Immature natural killer cell (primary cell): ENCODE data around the gene ERCC2. TPM values are rescaled to one million over a fixed set of nuclear protein-coding genes. Genes with fewer than 3 reads are reported as not detected.

Experiments
- DNase-seq, 3 donors: peaks; one replicate each; pipeline ENCODE4 v3.0.0; 2022; ENCODE audit warnings: mixed read lengths in 1 of 3
- H3K27ac Mint-ChIP-seq, 6 donors: one replicate each; pipeline ENCODE4 v1.8.0; 2020; ENCODE audit warnings: mixed read lengths in 6 of 6, mild to moderate bottlenecking in 5 of 6, inconsistent platforms in 4 of 6, moderate library complexity in 3 of 6
- H3K27me3 Mint-ChIP-seq, 3 donors: one replicate each; pipeline ENCODE4 v1.8.0; 2020 to 2021; ENCODE audit warnings: low read depth in 3 of 3, mild to moderate bottlenecking in 3 of 3, mixed read lengths in 3 of 3, moderate library complexity in 3 of 3, inconsistent platforms in 1 of 3
- H3K36me3 Mint-ChIP-seq, 3 donors: one replicate each; pipeline ENCODE4 v1.8.0; 2020; ENCODE audit warnings: mixed read lengths in 3 of 3, inconsistent platforms in 2 of 3, mild to moderate bottlenecking in 2 of 3
- H3K4me1 Mint-ChIP-seq, 2 donors: one replicate each; pipeline ENCODE4 v1.8.0; 2020; ENCODE audit warnings: inconsistent platforms in 2 of 2, mild to moderate bottlenecking in 2 of 2, mixed read lengths in 2 of 2, moderate library complexity in 1 of 2
- H3K4me3 Mint-ChIP-seq, 5 donors: one replicate each; pipeline ENCODE4 v1.8.0; 2020; ENCODE audit warnings: mild to moderate bottlenecking in 5 of 5, mixed read lengths in 5 of 5, inconsistent platforms in 3 of 5, moderate library complexity in 3 of 5
- H3K9me3 Mint-ChIP-seq, 6 donors: one replicate each; pipeline ENCODE4 v1.8.0; 2020; ENCODE audit warnings: mild to moderate bottlenecking in 6 of 6, mixed read lengths in 6 of 6, inconsistent platforms in 4 of 6, moderate library complexity in 3 of 6
- polyA plus RNA-seq, 3 donors: library from polyadenylated mRNA; unstranded; fragments of 300-500 nt; fragmentation: Illumina TruSeq; gene quantifications; one replicate each; pipeline ENCODE4 v1.2.3, GENCODE V29; 2021

Gene ERCC2
- polyA plus RNA-seq, 3 donors from 2014 or later: 2.4 to 8.7 (median 3.1) TPM

DNA sequence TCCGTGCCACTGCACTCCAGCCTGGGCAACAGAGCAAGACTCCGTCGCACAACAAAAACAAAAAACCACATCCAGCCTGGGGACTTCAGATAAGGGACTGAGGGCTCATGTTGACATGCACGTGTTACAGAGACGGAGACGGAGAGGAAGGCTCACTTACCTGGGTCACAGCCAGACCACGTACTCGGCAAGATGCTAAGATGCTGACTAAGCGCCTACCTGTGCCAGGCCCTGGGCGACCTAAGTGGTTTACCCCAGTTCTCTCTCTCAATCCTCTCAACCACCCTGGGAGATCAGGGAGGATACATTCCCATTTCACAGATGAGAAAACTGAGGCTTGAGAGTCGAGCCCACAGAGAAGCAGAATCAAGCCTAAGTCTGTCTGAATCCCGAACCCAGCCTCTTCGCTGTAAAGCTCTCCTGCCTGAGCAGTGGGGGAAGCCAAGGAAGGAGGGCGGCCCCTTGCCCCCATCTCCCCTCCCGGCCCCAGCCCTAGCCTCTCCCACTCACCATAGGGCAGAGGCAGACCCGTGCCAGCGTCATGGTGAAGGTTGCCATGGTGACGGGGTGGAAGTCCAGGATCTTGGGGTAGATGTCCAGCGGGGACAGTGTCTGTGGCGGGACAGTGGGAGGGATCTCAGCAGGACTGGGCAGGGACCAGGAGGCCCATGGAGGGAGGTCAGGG is 13.5 kb downstream of the ERCC2 start:
- no peak overlapping the region for H3K4me3 Mint-ChIP-seq
- DNase-seq: no peak
- peaks cover 0 to 2% of the 10 kb centered on the region in 2 donors for H3K4me1 Mint-ChIP-seq
- peak overlapping the region in 1 of 6 donors; percentile 31 for H3K27ac Mint-ChIP-seq
- no peaks in the 10 kb centered on the region for H3K27me3 Mint-ChIP-seq
- H3K9me3 Mint-ChIP-seq: no peaks in the 10 kb centered on the region
- peaks cover 6 to 32% (median 19%) of the 10 kb centered on the region in 3 donors for H3K36me3 Mint-ChIP-seq

DNA sequence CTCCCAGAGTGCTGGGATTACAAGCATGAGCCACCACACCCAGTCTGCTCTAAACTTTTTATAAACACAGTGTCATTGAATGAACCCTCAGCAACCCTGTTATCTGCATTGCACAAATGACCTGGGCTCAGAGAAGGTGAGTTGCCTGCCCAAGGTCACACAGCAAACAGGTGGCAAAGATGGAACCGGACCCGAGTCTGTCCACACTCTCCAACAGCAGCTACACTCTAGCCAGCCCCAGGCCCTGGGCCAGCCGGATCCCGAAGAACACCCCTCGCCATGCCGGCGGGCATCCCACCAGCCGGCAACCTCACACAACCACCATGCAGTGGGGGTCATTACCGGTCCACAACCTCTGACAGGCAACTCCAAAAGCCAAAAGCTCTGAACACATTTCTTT is 14.5 kb downstream of the ERCC2 start:
- Mint-ChIP-seq H3K4me3 (no peak overlapping the region), H3K27ac (no peak overlapping the region), H3K27me3 (no peaks in the 10 kb centered on the region), H3K4me1 (peaks cover 0 to 2% of the 10 kb centered on the region in 2 donors), H3K36me3 (peaks cover 6 to 24% (median 19%) of the 10 kb centered on the region in 3 donors), H3K9me3 (no peaks in the 10 kb centered on the region)
- DNase-seq: no peak

DNA sequence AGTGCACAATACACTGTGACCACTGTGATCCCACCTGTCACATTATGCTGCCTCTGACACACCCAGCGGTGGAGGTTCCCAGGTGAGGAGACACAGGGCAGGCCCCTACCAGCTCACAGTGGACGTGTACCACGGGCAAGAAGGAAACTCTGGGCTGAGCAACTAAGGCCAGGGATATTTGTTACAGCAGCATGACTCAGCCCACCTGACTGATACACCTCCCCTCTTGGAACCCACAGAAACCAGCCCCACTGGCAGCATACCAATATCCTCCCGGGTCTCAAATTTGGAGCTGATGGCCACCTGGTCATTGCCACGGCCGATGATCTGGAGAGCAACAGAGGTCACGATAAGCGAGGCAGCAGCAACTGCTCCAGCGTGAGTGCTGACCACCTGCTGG is 15.0 kb downstream of the ERCC2 start:
- peaks cover 6 to 24% (median 22%) of the 10 kb centered on the region in 3 donors for H3K36me3 Mint-ChIP-seq
- no peaks in the 10 kb centered on the region for H3K9me3 Mint-ChIP-seq
- no peak overlapping the region for H3K4me3 Mint-ChIP-seq
- H3K27me3 Mint-ChIP-seq: no peaks in the 10 kb centered on the region
- DNase-seq: no peak
- H3K27ac Mint-ChIP-seq: no peak overlapping the region
- peaks cover 0 to 2% of the 10 kb centered on the region in 2 donors for H3K4me1 Mint-ChIP-seq

DNA sequence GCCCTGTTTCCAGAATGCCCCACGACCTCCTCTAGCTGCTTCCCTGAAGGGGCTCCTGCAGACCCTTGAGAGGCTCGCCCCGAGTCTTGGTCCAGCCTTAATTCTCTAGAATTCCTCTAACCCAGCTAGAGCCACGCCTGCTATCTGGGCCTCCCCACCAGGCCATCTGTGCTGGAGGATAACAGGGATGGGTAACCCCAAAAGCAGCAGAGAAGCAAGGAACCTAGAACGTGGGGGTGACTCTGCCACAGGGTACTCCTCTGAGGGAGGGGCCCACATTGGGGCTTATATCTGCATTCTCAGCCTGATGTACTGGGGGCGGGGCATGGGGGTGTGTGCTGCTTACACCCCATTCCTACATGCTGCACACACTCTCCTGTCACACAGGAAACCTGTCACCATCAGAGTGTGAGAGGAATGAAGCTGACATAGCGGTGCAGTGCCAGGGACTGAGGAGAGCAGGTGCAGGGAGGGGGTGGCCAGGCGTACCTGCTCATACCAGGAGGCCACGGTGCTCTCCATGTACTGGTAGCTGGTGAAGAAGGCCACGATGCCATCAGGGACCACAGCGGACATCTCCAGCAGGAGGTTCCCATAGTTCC is 16.0 kb downstream of the ERCC2 start:
- Mint-ChIP-seq H3K27me3 (no peaks in the 10 kb centered on the region), H3K4me3 (no peak overlapping the region), H3K27ac (no peak overlapping the region), H3K9me3 (no peaks in the 10 kb centered on the region), H3K4me1 (peaks cover 0 to 2% of the 10 kb centered on the region in 2 donors), H3K36me3 (peaks cover 6 to 22% (median 20%) of the 10 kb centered on the region in 3 donors)
- no peak for DNase-seq

DNA sequence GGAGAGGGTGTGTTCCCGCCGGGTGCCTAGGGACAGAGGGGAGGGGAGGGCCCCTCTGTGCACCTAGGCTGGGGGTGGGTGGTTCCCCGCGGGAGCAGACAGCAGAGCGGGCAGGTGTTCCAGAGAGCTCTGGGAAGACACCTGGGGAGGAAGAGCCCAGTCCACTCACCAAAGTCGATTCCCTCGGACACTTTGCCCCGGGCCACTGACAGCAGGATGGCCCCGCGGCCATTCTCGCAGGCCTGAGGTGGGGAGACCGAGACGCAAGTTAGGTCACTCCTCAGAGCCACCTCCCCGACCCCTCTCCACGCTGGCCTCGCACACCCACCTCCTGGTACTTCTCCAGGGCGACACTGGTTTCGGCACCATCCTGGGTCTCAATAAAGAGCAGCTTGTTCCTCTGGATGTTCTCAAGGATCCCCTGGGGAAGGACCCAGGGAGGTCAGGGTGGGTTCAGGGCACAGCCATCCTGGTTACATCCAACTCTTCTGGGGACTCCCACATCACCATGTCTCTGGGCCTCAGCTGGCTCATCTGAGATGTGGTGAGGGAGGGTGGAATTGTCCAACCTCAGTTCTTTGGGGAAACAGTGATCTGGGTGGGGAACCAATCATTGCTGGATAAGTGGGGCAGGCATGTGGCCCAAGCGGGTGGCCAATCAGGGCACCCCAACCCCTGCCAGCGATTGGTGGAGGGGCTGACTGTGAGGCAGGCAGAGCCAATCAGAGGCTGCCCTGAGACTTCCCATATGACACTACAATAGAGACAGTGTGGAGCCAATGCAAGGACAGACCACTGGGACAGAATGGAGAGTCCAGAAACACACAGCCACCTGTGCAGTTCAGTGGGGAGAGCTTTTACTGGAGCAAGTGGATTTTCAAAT is 17.2 kb downstream of the ERCC2 start:
- Mint-ChIP-seq H3K4me1 (peaks cover 0 to 2% of the 10 kb centered on the region in 2 donors), H3K27me3 (no peaks in the 10 kb centered on the region), H3K27ac (peak overlapping the region in 1 of 6 donors; percentile 46), H3K9me3 (no peaks in the 10 kb centered on the region), H3K36me3 (peaks cover 0 to 14% (median 13%) of the 10 kb centered on the region in 3 donors), H3K4me3 (no peak overlapping the region)
- no peak for DNase-seq

DNA sequence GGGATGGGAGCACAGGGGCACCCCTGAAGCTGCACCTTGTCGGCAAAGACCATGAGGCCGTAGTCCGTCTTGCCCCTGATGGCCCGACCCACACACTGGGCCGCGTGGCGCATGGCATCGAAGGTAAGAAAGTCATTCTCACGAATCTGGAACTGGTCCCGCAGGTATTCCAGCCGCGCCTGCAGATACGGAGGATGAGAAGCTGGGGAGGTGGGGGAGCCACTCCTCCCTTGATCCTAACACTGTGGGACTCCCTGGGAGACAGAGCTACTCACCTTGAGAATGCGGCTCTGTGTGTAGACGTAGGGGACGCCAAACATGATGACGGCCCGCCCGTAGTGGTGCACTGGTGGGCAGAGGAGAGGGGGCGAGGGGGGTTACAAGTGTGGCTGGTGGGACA is 17.9 kb downstream of the ERCC2 start:
- Mint-ChIP-seq H3K36me3 (peaks cover 0 to 10% (median 8%) of the 10 kb centered on the region in 3 donors), H3K4me1 (peaks cover 0 to 2% of the 10 kb centered on the region in 2 donors), H3K9me3 (no peaks in the 10 kb centered on the region), H3K27ac (no peak overlapping the region), H3K27me3 (no peaks in the 10 kb centered on the region), H3K4me3 (no peak overlapping the region)
- no peak for DNase-seq

DNA sequence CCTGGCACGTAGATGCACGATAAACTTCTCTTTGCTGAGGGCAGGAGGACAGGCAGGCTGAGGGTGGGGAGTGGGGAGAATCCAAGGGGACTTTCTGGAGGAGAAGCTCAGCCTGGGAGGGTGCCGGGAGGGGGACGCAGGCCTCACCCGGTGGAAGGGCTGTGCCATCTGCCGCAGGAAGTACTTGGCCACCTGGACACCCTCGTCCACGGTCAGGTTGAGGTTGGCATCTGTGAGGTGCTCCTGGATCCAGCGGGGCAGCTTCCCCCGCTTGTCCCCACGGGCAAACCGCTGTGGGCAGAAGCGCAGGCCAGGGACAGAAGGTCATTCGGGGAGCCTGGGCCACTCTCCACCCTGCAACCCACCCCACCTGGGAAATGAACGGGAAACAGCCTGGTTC is 18.3 kb downstream of the ERCC2 start:
- Mint-ChIP-seq H3K9me3 (no peaks in the 10 kb centered on the region), H3K4me1 (peaks cover 0 to 2% of the 10 kb centered on the region in 2 donors), H3K27ac (no peak overlapping the region), H3K27me3 (no peaks in the 10 kb centered on the region), H3K36me3 (peaks cover 0 to 10% (median 8%) of the 10 kb centered on the region in 3 donors), H3K4me3 (no peak overlapping the region)
- DNase-seq: no peak

DNA sequence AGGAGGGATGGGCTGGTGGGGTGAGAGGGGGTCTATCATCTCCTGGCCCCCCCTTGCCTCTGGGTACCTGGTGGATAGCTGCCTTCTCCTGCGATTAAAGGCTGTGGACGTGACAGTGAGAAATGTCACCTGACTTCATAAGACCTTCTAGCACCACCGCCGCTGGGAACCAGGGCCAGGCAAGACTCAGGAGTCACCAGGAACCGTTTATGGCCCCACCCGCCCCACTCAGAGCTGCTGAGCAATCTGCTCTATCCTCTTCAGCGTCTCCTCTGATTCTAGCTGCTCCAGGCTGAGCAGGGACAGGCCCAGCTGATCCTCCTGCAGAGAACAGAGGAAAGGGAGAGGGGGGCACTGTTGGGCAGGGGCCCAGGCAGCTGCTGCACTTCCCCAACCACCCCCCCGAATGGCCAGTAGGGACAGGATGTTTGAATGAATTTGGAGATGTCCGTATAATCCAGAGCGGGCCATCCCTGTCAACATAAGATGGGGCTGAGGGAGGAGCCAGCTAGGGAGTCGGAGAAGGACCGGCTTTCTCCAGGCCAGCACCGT is 18.9 kb downstream of the ERCC2 start:
- H3K4me3 Mint-ChIP-seq: no peak overlapping the region
- H3K4me1 Mint-ChIP-seq: peaks cover 0 to 2% of the 10 kb centered on the region in 2 donors
- no peaks in the 10 kb centered on the region for H3K9me3 Mint-ChIP-seq
- DNase-seq: no peak
- peaks cover 0 to 10% (median 8%) of the 10 kb centered on the region in 3 donors for H3K36me3 Mint-ChIP-seq
- no peak overlapping the region for H3K27ac Mint-ChIP-seq
- H3K27me3 Mint-ChIP-seq: no peaks in the 10 kb centered on the region

DNA sequence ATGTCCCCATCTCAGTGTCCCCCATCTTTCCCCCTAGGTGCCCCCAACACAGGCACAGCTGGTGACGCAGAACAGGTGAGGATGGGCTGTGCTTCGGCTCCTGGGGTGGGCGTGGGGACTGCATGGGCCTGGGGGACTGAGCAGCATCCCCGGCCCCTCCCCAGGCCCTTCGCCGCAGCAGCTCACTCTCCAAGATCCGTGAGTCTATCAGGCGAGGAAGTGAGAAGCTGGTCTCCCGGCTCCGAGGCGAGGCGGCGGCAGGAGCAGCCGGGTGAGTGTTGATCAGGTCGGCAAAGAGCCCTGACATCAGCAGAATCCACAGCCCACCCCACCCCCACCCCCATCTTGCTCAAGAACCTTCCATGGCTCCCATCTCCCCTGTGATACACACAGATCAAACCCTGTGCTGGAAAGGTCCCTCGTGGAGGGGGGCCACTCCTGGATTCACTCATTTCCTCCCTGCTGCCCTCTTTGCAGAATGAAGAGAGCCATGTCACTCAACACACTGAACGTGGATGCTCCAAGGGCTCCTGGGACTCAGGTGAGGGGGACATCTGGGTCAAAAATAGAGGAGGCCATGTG is 19.8 kb downstream of the ERCC2 start:
- peaks cover 0 to 10% (median 8%) of the 10 kb centered on the region in 3 donors for H3K36me3 Mint-ChIP-seq
- H3K4me3 Mint-ChIP-seq: no peak overlapping the region
- no peak for DNase-seq
- H3K4me1 Mint-ChIP-seq: peaks cover 0 to 2% of the 10 kb centered on the region in 2 donors
- no peaks in the 10 kb centered on the region for H3K9me3 Mint-ChIP-seq
- peaks cover 0 to 1% (median 0%) of the 10 kb centered on the region in 3 donors for H3K27me3 Mint-ChIP-seq
- no peak overlapping the region for H3K27ac Mint-ChIP-seq

DNA sequence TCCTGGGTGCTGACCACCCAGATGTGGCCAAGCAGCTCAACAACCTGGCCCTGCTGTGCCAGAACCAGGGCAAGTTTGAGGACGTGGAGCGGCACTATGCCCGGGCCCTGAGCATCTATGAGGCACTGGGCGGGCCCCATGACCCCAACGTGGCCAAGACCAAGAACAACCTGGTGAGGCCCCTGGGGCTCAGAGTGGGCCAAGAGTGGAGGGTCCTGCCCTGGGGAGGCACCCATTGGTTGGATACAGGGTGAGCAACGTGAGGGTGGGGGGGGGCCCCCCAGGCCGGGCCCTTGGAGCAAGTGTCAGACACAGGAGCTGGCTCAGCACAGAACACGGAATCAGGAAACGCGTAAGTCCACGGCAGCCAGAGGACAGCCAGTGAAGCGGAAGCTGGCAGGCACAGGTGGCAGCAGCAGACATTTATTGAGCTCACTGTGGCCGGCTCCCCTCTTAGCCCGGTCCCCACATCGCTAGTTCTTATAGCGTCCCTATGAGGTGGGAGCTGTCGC is 20.9 kb downstream of the ERCC2 start:
- no peak overlapping the region for H3K27ac Mint-ChIP-seq
- peaks cover 0 to 8% (median 6%) of the 10 kb centered on the region in 3 donors for H3K36me3 Mint-ChIP-seq
- no peak for DNase-seq
- no peak overlapping the region for H3K4me3 Mint-ChIP-seq
- peaks cover 0 to 2% of the 10 kb centered on the region in 2 donors for H3K4me1 Mint-ChIP-seq
- H3K27me3 Mint-ChIP-seq: peaks cover 0 to 4% (median 0%) of the 10 kb centered on the region in 3 donors
- no peaks in the 10 kb centered on the region for H3K9me3 Mint-ChIP-seq

DNA sequence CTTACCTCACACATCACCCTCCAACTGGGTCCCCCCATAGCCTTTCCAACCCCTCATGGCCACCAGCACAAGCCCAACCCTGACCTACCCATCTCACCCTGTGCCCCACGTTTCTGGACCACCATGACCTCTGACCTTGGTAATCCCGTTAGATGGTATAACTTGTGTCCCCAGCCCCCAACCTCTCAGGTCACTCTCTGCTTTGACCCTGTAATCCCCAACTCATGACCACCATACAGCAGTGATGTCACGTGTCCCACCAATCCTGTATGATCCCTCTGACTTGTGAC is 21.3 kb downstream of the ERCC2 start:
- Mint-ChIP-seq H3K4me1 (no peaks in the 10 kb centered on the region), H3K27me3 (peaks cover 0 to 4% (median 0%) of the 10 kb centered on the region in 3 donors), H3K27ac (no peak overlapping the region)

DNA sequence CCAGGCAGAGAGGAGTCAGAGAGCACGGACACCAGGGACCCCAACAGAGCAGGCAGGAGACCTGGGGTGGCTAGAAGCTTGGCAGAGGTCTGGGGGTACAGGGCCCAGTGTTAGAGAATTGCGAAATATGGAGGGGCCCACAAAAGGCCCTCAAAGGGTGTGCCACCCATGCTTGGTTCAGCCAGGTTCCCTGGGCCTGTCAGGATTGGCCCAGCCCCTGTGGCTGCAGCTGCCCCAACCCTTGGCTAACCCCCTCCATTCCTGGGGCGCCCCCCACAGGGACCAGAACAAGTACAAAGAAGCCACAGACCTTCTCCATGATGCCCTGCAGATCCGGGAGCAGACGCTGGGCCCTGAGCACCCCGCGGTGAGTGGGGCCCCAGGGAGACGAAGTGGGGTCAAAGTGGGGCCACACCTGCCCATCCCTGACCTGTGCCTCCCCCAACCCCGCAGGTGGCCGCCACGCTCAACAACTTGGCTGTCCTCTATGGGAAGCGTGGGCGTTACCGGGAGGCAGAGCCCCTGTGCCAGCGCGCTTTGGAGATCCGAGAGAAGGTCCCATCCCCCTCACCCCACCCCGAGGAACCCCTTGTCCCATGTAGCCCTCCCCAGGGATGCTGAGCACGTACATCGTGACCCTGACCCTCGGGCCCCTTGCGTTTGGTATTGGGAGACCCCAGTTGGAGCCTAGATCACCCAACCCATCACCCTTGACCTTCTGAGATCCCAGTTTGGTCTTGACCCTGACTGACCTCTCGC is 21.8 kb downstream of the ERCC2 start:
- Mint-ChIP-seq H3K27ac (no peak overlapping the region), H3K9me3 (no peaks in the 10 kb centered on the region), H3K4me3 (no peak overlapping the region), H3K27me3 (peaks cover 0 to 4% (median 2%) of the 10 kb centered on the region in 3 donors), H3K36me3 (peaks cover 0 to 7% (median 4%) of the 10 kb centered on the region in 3 donors), H3K4me1 (no peaks in the 10 kb centered on the region)
- no peak for DNase-seq

More for the DNA sequence above, 21.3 kb downstream of the ERCC2 start:
- no peak for DNase-seq
- Mint-ChIP-seq H3K4me3 (no peak overlapping the region), H3K36me3 (peaks cover 0 to 8% (median 6%) of the 10 kb centered on the region in 3 donors), H3K9me3 (no peaks in the 10 kb centered on the region)
